ENCODE measurements around the gene TMEM132C. TPM values are rescaled to one million over a fixed set of nuclear protein-coding genes. Genes with fewer than 3 reads are reported as not detected.

Gene TMEM132C
- total RNA-seq, 1 experiment from 2014 or later: not detected

- intact Hi-C loops (cut with micrococcal nuclease; ENCODE audit: unreplicated experiment): no loop called here
- Mint-ChIP-seq H3K4me1 (ENCODE audit: low read depth, unreplicated experiment) (no peaks in the 10 kb centered on the region), H3K27me3 (ENCODE audit: unreplicated experiment) (no peaks in the 10 kb centered on the region), H3K4me3 (ENCODE audit: low read depth, unreplicated experiment) (no peak overlapping the region), H3K36me3 (ENCODE audit: insufficient read depth, unreplicated experiment) (no peaks in the 10 kb centered on the region), H3K9me3 (ENCODE audit: low read depth, unreplicated experiment) (peaks cover 9% of the 10 kb centered on the region), H3K27ac (ENCODE audit: unreplicated experiment) (no peak overlapping the region)
- no peak for DNase-seq
- CTCF ChIA-PET: interaction anchor here (0.6 kb wide), 1 partner anchor 18 kb away, joined by 4 read pairs; no protein-coding TSS in a partner anchor
- no TSS peak for BruUV-seq (replicated peaks)
- TF ChIP-seq CTCF (IDR thresholded peaks at IDR 0.05; ENCODE audit: unreplicated experiment): no peak
These were observed 298.0 kb downstream of the TMEM132C start for GRCh38 chr12:128564956-128565355.

GRCh38 chr12:128567730-128568129, 300.8 kb downstream of the TMEM132C start:
- no peak overlapping the region for H3K27ac Mint-ChIP-seq (ENCODE audit: unreplicated experiment)
- DNase-seq: no peak
- peaks cover 5% of the 10 kb centered on the region for H3K9me3 Mint-ChIP-seq (ENCODE audit: low read depth, unreplicated experiment)
- H3K36me3 Mint-ChIP-seq (ENCODE audit: insufficient read depth, unreplicated experiment): no peaks in the 10 kb centered on the region
- TF ChIP-seq CTCF (IDR thresholded peaks at IDR 0.05; ENCODE audit: unreplicated experiment): no peak
- no peaks in the 10 kb centered on the region for H3K4me1 Mint-ChIP-seq (ENCODE audit: low read depth, unreplicated experiment)
- intact Hi-C loops (cut with micrococcal nuclease; ENCODE audit: unreplicated experiment): no loop called here
- BruUV-seq (replicated peaks): no TSS peak
- CTCF ChIA-PET: no interaction called here
- H3K4me3 Mint-ChIP-seq (ENCODE audit: low read depth, unreplicated experiment): no peak overlapping the region
- H3K27me3 Mint-ChIP-seq (ENCODE audit: unreplicated experiment): no peaks in the 10 kb centered on the region

GRCh38 chr12:128570191-128571065, 303.5 kb downstream of the TMEM132C start:
- TF ChIP-seq CTCF (IDR thresholded peaks at IDR 0.05; ENCODE audit: unreplicated experiment): no peak
- no peak overlapping the region for H3K27ac Mint-ChIP-seq (ENCODE audit: unreplicated experiment)
- no peaks in the 10 kb centered on the region for H3K36me3 Mint-ChIP-seq (ENCODE audit: insufficient read depth, unreplicated experiment)
- no peak for DNase-seq
- no peak overlapping the region for H3K4me3 Mint-ChIP-seq (ENCODE audit: low read depth, unreplicated experiment)
- peaks cover 12% of the 10 kb centered on the region for H3K9me3 Mint-ChIP-seq (ENCODE audit: low read depth, unreplicated experiment)
- CTCF ChIA-PET: no interaction called here
- no peaks in the 10 kb centered on the region for H3K4me1 Mint-ChIP-seq (ENCODE audit: low read depth, unreplicated experiment)
- H3K27me3 Mint-ChIP-seq (ENCODE audit: unreplicated experiment): no peaks in the 10 kb centered on the region
- BruUV-seq (replicated peaks): no TSS peak
- intact Hi-C loops (cut with micrococcal nuclease; ENCODE audit: unreplicated experiment): no loop called here

GRCh38 chr12:128571906-128572810, 305.2 kb downstream of the TMEM132C start:
- BruUV-seq (replicated peaks): no TSS peak
- no peak for DNase-seq
- Mint-ChIP-seq H3K36me3 (ENCODE audit: insufficient read depth, unreplicated experiment) (no peaks in the 10 kb centered on the region), H3K4me1 (ENCODE audit: low read depth, unreplicated experiment) (no peaks in the 10 kb centered on the region), H3K27me3 (ENCODE audit: unreplicated experiment) (no peaks in the 10 kb centered on the region), H3K27ac (ENCODE audit: unreplicated experiment) (no peak overlapping the region), H3K9me3 (ENCODE audit: low read depth, unreplicated experiment) (peaks cover 9% of the 10 kb centered on the region), H3K4me3 (ENCODE audit: low read depth, unreplicated experiment) (no peak overlapping the region)
- CTCF ChIA-PET: no interaction called here
- no peak for TF ChIP-seq CTCF (IDR thresholded peaks at IDR 0.05; ENCODE audit: unreplicated experiment)
- intact Hi-C loops (cut with micrococcal nuclease; ENCODE audit: unreplicated experiment): no loop called here
